Skeletal muscle cell (primary cell): ENCODE measurements around the gene M1AP.

ENCODE experiments used
- DNase-seq: peaks from one replicate; pipeline ENCODE4 v3.0.0-alpha.2; 2010; ENCODE audit warnings: low read depth
- H3K4me3 ChIP-seq: 2 replicates; pipeline ENCODE4 v1.5.1; 2011; ENCODE audit warnings: low read depth, mild to moderate bottlenecking, control low read depth, low read length, moderate library complexity

The M1AP gene

GRCh38 chr2:74530239-74531187, 117.6 kb downstream of the M1AP start:
- H3K4me3 ChIP-seq = peak overlapping the region; percentile 74
- DNase-seq = no peak

- DNase-seq = peak; percentile 97
- peak within 1 kb of the TSS; percentile 74 for H3K4me3 ChIP-seq
Observed at GRCh38 chr2:74529357-74530238, 118.5 kb downstream of the M1AP start, which contains the start of the genes AUP1 and HTRA2. Gene AUP1 (minus strand): TSS chr2:74529706. CDS start chr2:74529629, 77 bp downstream. Gene HTRA2 (plus strand): TSS chr2:74529933. CDS start chr2:74530007, 74 bp downstream.

- peak overlapping the region; percentile 74 for H3K4me3 ChIP-seq
- no peak for DNase-seq
Observed at GRCh38 chr2:74528600-74529356, 119.4 kb downstream of the M1AP start.

DNA sequence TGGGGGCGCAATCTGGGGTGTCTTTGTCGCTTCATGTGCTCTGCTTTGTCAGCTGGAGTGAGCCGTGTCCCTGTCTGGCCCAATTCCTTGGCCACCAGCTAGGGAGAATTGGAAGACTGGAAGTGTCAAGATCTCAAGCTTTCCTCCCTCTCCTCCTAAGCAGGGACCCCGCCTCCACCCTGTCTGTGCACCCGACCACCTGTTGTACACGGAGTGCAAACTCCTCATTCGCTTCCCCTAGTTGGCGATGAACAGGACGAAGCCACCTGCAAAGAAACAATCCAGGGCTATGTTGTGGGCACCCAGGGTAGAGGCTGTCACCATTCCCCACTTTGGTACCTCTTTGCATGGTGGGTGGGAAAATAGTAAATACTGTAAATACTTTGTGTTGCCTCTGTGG, 120.4 kb downstream of the M1AP start:
- no peak for DNase-seq
- no peak overlapping the region for H3K4me3 ChIP-seq

- no peak overlapping the region for H3K4me3 ChIP-seq
- DNase-seq = no peak
Observed at GRCh38 chr2:74526649-74527230, 121.4 kb downstream of the M1AP start.

GRCh38 chr2:74525717-74526648, 122.1 kb downstream of the M1AP start, which contains the start of gene DQX1:
Gene DQX1 (minus strand): TSS chr2:74526231. CDS start chr2:74525729, 502 bp downstream.
- no peak for DNase-seq
- no peak within 1 kb of the TSS for H3K4me3 ChIP-seq

- H3K4me3 ChIP-seq = no peak overlapping the region
- no peak for DNase-seq
Observed at GRCh38 chr2:74524955-74525716, 123.0 kb downstream of the M1AP start.

DNA sequence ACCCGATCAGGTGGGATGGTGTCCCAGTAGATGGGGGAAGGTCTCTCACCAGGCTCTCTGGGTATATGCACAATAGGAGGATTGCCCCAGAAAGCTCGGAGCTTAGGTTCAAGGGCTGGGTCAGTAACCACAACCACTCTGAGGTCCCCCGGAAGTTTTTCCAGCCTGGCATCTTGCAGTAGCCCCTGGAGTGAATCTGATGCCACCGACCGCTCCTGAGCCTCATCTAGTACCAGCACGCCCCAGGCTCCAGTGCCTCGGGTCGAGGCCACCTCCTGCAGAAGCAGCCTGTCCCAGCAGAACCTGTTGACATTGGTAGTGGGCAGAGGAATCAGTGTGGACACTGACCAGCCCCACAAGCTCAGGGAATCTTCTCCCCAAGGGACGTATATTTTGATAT, 124.1 kb downstream of the M1AP start:
- H3K4me3 ChIP-seq = no peak overlapping the region
- DNase-seq = no peak

DNA sequence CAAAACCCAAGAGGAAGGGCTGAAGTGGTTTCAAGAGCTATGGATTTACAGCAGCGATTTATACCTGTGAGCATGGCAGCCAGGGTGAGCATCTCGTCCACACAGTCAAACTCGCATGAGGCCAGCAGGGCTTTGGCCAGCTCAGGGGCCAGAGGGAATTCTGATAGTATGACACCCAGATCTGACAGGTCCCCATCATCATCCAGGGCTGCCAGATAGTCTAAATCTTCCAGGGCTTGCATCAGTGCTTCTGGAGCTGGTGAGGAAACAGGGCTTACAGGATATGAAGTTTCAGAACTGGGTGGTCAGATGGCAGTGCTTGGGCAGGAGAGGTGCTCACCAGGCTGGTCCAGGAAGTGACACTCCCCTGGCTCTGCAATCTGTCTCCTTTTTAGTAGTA, 125.6 kb downstream of the M1AP start:
- H3K4me3 ChIP-seq = no peak overlapping the region
- DNase-seq = no peak

- H3K4me3 ChIP-seq = no peak overlapping the region
- DNase-seq = no peak
Observed at GRCh38 chr2:74516650-74517049, 131.5 kb downstream of the M1AP start.

DNA sequence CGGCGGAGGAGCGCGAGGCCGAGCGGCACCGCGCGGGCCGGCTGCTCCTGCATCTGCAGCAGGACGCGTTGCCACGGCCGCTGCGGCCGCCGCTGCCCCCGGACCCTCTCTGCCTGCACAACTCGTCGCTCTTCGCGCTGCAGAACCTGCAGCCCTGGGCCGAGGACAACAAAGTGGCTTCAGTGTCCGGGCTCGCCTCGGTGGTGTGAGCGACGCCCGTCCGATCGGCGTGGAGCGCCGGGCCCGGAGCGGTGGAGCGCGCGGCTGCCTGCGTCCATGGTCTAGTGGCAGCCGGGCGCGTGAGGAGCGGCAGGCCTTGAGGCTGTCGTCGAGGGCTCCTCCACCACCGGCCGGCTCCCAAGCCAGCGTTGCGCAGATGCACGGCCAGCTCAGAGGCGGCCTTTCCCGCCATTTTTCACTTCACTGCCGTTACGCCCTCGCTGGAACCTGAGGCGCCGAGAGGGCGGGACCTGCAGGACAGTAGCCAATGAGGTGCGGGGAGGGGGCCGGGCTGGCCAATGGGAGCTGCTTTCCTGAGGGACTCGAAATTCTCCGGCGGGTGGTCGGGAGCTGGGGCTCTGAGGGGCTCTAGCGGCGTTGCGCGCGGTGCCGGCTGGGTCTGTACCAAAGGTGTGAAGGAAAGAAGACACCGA, 132.0 kb downstream of the M1AP start:
- H3K4me3 ChIP-seq = peak overlapping the region; percentile 17
- DNase-seq = no peak

GRCh38 chr2:74515271-74515980, 132.7 kb downstream of the M1AP start:
- DNase-seq = no peak
- no peak overlapping the region for H3K4me3 ChIP-seq

GRCh38 chr2:74514368-74515270, 133.5 kb downstream of the M1AP start, which contains the start of gene TLX2:
Gene TLX2 (plus strand): TSS chr2:74514450. CDS start chr2:74514807, 357 bp downstream.
- no peak within 1 kb of the TSS for H3K4me3 ChIP-seq
- DNase-seq = no peak

- DNase-seq = no peak
- no peak overlapping the region for H3K4me3 ChIP-seq
Observed at GRCh38 chr2:74513605-74514367, 134.3 kb downstream of the M1AP start.
